Measurements from ENCODE around the gene MAN1B1.
A peak's percentile ranks its signal among the peaks of the same experiment; 100 is the strongest.

MAN1B1 gene

DNA sequence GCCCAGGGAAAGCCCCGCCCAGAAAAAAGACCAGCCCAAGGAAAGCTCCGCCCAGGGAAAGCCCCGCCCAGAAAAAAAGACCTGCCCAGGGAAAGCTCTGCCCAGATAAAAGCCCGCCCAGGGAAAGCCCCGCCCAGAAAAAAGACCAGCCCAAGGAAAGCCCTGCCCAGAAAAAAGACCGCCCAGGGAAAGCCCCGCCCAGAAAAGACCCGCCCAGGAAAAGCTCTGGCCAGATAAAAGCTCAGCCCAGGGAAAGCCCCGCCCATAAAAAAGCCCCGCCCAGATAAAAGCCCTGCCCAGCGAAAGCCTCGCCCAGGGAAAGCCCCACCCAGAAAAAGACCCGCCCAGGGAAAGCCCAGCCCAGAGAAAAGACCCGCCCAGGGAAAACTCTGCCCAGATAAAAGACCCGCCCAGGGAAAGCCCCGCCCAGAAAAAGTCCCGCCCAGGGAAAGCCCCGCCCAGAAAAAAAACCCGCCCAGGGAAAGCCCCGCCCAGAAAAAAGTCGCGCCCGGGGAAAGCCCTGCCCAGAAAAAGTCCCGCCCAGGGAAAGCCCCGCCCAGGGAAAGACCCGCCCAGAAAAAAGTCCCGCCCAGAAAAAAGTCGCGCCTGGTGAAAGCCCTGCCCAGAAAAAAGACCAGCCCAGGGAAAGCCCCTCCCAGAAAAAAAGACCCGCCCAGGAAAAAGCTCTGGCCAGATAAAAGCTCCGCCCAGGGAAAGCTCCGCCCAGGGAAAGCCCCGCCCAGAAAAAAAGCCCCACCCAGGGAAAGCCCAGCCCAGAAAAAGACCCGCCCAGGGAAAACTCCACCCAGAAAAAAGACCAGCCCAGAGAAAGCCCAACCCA is 64.1 kb downstream of the MAN1B1 start:
- TF ChIP-seq, protein P1, sequence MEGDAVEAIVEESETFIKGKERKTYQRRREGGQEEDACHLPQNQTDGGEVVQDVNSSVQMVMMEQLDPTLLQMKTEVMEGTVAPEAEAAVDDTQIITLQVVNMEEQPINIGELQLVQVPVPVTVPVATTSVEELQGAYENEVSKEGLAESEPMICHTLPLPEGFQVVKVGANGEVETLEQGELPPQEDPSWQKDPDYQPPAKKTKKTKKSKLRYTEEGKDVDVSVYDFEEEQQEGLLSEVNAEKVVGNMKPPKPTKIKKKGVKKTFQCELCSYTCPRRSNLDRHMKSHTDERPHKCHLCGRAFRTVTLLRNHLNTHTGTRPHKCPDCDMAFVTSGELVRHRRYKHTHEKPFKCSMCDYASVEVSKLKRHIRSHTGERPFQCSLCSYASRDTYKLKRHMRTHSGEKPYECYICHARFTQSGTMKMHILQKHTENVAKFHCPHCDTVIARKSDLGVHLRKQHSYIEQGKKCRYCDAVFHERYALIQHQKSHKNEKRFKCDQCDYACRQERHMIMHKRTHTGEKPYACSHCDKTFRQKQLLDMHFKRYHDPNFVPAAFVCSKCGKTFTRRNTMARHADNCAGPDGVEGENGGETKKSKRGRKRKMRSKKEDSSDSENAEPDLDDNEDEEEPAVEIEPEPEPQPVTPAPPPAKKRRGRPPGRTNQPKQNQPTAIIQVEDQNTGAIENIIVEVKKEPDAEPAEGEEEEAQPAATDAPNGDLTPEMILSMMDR (IDR thresholded peaks at IDR 0.05; ENCODE audit: low read depth, low read length, missing control alignments) = no peak
- H3K4me3 ChIP-seq (ENCODE audit: low read depth, low read length) = no peak overlapping the region
- peak; percentile 16 for DNase-seq
- in situ Hi-C loops (cut with HindIII; ENCODE audit: low pct_ligation_motif_present, low sequenced_read_pairs) = no loop called here
- H3K27me3 ChIP-seq (replicated peaks) = no peaks in the 10 kb centered on the region
- no peak overlapping the region for H3K27ac ChIP-seq
- no peaks in the 10 kb centered on the region for H3K36me3 ChIP-seq (replicated peaks)

DNA sequence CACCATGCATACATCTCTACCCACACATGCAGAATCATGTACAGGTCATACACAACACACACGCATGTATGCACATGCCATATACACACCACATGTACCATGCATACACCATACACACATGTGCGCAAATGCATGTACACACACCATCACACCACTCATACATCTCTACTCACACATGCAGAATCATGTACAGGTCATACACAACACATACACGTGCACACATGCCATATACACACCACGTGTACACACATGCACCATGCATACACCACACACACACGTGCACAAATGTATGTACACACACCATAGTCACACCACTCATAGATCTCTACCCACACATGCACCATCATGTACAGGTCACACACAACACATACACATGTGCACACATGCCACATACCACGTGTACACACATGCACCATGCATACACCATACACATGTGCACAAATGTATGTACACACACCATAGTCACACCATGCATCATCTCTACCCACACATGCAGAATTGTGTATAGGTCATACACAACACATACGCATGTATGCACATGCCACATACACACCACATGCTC is 66.1 kb downstream of the MAN1B1 start:
- in situ Hi-C loops (cut with HindIII; ENCODE audit: low pct_ligation_motif_present, low sequenced_read_pairs) = no loop called here
- no peaks in the 10 kb centered on the region for H3K36me3 ChIP-seq (replicated peaks)
- TF ChIP-seq, protein P1 (IDR thresholded peaks at IDR 0.05; ENCODE audit: low read depth, low read length, missing control alignments) = no peak
- H3K27ac ChIP-seq = no peak overlapping the region
- no peaks in the 10 kb centered on the region for H3K27me3 ChIP-seq (replicated peaks)
- H3K4me3 ChIP-seq (ENCODE audit: low read depth, low read length) = no peak overlapping the region
- DNase-seq = no peak

DNA sequence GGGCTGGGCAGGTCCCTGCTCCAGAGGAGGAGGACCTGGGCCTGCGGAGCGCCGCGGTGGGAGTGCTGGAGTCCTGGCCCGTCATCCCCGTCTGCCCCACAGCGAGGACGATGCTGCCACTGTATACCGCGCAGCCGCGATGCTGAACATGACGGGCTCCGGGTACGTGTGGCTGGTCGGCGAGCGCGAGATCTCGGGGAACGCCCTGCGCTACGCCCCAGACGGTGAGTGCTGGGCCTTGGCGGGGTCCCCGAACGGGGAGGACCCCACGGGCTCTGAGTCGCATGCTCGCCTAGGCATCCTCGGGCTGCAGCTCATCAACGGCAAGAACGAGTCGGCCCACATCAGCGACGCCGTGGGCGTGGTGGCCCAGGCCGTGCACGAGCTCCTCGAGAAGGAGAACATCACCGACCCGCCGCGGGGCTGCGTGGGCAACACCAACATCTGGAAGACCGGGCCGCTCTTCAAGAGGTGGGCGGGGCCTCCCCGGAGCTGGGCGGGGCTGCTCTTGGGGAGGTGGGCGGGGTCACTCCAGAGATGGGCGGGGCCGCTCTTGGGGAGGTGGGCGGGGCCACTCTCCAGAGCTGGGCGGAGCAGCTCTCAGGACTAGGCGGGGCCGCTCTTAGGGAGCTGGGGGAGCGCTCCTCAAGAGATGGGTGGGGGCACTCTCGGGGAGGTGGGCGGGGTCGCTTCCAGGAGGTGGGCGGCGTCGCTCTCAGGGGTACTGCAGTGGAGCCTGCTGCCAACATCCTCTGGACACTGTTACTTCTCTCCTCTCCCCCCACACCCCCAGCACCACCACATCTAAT is 70.0 kb downstream of the MAN1B1 start:
- in situ Hi-C loops (cut with HindIII; ENCODE audit: low pct_ligation_motif_present, low sequenced_read_pairs) = no loop called here
- peaks cover 19% of the 10 kb centered on the region for H3K27me3 ChIP-seq (replicated peaks)
- H3K4me3 ChIP-seq (ENCODE audit: low read depth, low read length) = peak overlapping the region; percentile 35
- DNase-seq = peak; percentile 4
- no peaks in the 10 kb centered on the region for H3K36me3 ChIP-seq (replicated peaks)
- no peak overlapping the region for H3K27ac ChIP-seq
- TF ChIP-seq, protein P1 (IDR thresholded peaks at IDR 0.05; ENCODE audit: low read depth, low read length, missing control alignments) = no peak

DNA sequence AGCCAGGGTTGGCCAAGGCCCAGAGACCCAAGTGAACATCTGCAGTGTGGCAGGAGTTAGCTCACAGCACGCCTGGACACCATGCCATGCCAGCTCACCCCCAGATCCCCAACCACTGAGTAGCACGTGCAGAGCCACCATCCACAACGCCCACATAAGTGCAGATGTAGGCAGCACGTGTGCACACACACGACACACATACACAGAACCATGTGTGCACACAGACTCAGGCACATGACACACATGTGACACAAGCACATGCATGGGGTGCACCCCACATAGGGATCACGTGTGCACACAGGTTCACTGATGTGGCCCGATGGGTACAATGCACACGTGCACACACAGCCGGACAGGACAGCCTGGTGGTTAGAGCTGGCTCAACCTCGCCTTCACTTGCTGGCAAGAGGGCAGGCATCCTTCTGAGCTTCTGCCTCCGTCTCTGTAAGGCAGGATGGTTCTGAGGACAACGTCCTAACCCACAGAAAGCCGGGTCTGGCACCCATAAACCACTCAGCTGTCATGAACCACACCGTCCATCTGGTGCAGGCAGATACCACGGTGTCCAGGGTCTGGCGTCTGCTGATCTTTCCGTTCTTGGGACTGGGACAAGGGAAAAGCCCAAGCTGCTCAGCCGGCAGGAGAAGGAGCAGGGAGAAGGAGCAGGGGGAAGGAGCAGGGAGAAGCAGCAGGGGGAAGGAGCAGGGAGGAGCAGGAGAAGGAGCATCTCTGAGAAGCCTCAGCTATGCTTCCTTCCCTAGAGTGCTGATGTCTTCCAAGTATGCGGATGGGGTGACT is 71.0 kb downstream of the MAN1B1 start:
- TF ChIP-seq, protein P1 (IDR thresholded peaks at IDR 0.05; ENCODE audit: low read depth, low read length, missing control alignments) = no peak
- Histone ChIP-seq H3K4me3 (ENCODE audit: low read depth, low read length) (no peak overlapping the region), H3K27ac (no peak overlapping the region), H3K36me3 (replicated peaks) (no peaks in the 10 kb centered on the region), H3K27me3 (replicated peaks) (peaks cover 27% of the 10 kb centered on the region)
- no peak for DNase-seq
- in situ Hi-C loops (cut with HindIII; ENCODE audit: low pct_ligation_motif_present, low sequenced_read_pairs) = no loop called here

DNA sequence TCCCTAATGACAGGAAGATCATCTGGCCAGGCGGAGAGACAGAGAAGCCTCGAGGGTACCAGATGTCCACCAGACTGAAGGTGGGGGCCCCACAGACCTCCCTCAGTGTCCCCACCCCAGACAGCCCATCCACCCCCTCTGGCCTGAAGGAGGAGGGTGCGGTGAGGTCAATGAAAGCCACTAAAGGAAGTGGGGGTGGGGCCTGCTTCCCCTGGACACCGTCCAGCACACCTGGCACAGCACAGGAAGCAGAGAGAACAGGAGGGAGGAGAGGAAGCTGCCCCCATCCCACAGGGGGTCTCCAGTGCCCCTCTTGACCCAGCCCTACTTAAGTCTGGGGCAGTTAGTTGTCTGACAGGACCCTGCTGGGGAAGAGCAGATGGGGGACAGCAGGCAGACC is 71.8 kb downstream of the MAN1B1 start:
- no peaks in the 10 kb centered on the region for H3K36me3 ChIP-seq (replicated peaks)
- no peak overlapping the region for H3K4me3 ChIP-seq (ENCODE audit: low read depth, low read length)
- no peak overlapping the region for H3K27ac ChIP-seq
- TF ChIP-seq, protein P1 (IDR thresholded peaks at IDR 0.05; ENCODE audit: low read depth, low read length, missing control alignments) = no peak
- DNase-seq = no peak
- in situ Hi-C loops (cut with HindIII; ENCODE audit: low pct_ligation_motif_present, low sequenced_read_pairs) = no loop called here
- peaks cover 34% of the 10 kb centered on the region for H3K27me3 ChIP-seq (replicated peaks)

Measured in brain microvascular endothelial cell (primary cell).